NT2/D1 (cell line): Measurements from ENCODE around the gene MYO5B.

Source experiments
- DNase-seq: peaks from one replicate; pipeline ENCODE4 v3.0.0-alpha.2; 2011; ENCODE audit warnings: low read depth, low spot score
- H3K27me3 ChIP-seq: 2 replicates; pipeline ENCODE4 v1.6.0; 2011; ENCODE audit warnings: mild to moderate bottlenecking; ENCODE audit not compliant: insufficient read length, insufficient read depth
- H3K36me3 ChIP-seq: 2 replicates; pipeline ENCODE4 v1.6.1; 2011; ENCODE audit warnings: mild to moderate bottlenecking, low read length, mixed read lengths; ENCODE audit not compliant: insufficient read depth, insufficient read length
- H3K4me1 ChIP-seq: 2 replicates; pipeline ENCODE4 v1.5.1; 2011; ENCODE audit not compliant: insufficient read depth, insufficient read length
- H3K4me3 ChIP-seq: 2 replicates; pipeline ENCODE4 v1.5.1; 2011; ENCODE audit warnings: low read depth; ENCODE audit not compliant: insufficient read length
- H3K9ac ChIP-seq: 2 replicates; pipeline ENCODE4 v1.6.0; 2011; ENCODE audit warnings: low read depth; ENCODE audit not compliant: insufficient read length
- H3K9me3 ChIP-seq: 2 replicates; pipeline ENCODE4 v1.5.1; 2011; ENCODE audit warnings: mild to moderate bottlenecking, low read length; ENCODE audit not compliant: insufficient read depth
- SUZ12 ChIP-seq: IDR thresholded peaks from 2 replicates; pipeline ENCODE4 v1.6.1; 2011; ENCODE audit not compliant: insufficient read length, insufficient read depth; ENCODE audit errors: extremely low read depth
- YY1 ChIP-seq: IDR thresholded peaks from 2 replicates; pipeline ENCODE4 v1.6.1; 2011; ENCODE audit not compliant: insufficient read length, insufficient read depth
- ZNF274 ChIP-seq: IDR thresholded peaks from 2 replicates; pipeline ENCODE4 v1.6.1; 2011; ENCODE audit warnings: mild to moderate bottlenecking, low read depth, low read length

MYO5B gene

DNA sequence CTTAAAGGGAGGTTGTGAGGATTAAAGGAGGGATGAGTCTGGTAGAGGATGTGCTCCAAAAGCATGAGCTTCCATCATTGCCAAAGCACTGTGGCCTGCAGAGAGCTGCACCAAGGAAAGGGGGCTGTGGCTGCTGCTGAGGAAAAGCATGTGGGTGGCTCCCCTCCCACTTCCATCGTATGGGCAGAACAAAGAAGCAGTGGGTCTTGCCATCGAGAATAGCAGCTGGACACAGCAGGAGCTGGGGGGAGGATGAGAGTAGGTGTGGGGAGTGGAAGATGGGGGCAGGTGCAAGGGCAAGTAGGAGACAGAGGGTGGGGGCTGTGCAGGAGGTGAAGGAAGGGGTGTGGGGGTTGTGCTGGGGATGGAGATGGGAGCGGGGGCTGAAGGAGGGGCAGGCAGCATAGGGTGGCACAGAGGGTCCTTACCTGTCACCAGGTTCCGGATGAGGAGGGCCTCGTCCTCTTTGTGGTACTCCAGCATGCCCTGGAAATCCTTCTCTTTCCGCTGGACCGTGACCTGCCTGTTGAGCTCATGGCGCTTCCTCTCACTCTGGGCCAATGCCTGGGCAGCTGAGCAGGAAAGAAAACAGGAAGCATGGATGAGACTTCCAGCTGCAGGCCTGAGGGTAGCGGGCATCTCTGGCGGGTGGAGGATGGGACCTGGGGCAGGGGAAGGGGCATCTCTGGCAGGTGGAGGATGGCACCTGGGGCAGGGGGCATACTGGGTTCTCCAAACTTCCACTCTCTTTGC lies 348.1 kb downstream of the MYO5B start:
- peaks cover 4% of the 10 kb centered on the region for H3K36me3 ChIP-seq
- no peaks in the 10 kb centered on the region for H3K27me3 ChIP-seq
- no peak overlapping the region for H3K9ac ChIP-seq
- no peak for DNase-seq
- no peak overlapping the region for H3K4me3 ChIP-seq
- H3K9me3 ChIP-seq = no peaks in the 10 kb centered on the region
- TF ChIP-seq ZNF274 (no peak), SUZ12 (no peak), YY1 (no peak)
- peaks cover 8% of the 10 kb centered on the region for H3K4me1 ChIP-seq

DNA sequence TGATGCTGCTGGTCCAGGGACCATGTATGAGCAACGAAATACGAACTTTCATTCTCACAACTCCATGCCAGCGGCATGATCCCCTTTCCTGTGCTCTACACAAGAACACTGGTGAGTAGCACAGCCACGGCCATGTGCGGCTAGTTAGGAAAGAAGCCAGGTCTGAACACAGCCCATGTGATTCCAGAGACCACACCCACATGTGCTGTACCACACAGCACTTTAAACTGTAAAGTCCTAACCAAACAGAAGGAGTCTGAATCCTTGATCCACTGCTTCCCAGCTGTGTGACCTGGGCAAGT lies 348.6 kb downstream of the MYO5B start:
- Histone ChIP-seq H3K4me1 (peaks cover 8% of the 10 kb centered on the region), H3K36me3 (peaks cover 4% of the 10 kb centered on the region), H3K9me3 (no peaks in the 10 kb centered on the region), H3K9ac (no peak overlapping the region), H3K4me3 (no peak overlapping the region), H3K27me3 (no peaks in the 10 kb centered on the region)
- DNase-seq = no peak
- TF ChIP-seq ZNF274 = no peak
- TF ChIP-seq SUZ12 = no peak
- TF ChIP-seq YY1 = no peak

GRCh38 chr18:49845629-49846360 lies 349.2 kb downstream of the MYO5B start:
- Histone ChIP-seq H3K27me3 (no peaks in the 10 kb centered on the region), H3K9ac (no peak overlapping the region), H3K4me3 (no peak overlapping the region), H3K4me1 (peaks cover 8% of the 10 kb centered on the region), H3K36me3 (peaks cover 7% of the 10 kb centered on the region), H3K9me3 (no peaks in the 10 kb centered on the region)
- no peak for DNase-seq
- TF ChIP-seq ZNF274 = no peak
- no peak for TF ChIP-seq SUZ12
- TF ChIP-seq YY1 = no peak

- Histone ChIP-seq H3K27me3 (no peaks in the 10 kb centered on the region), H3K4me3 (no peak overlapping the region), H3K4me1 (peaks cover 8% of the 10 kb centered on the region), H3K9me3 (no peaks in the 10 kb centered on the region), H3K36me3 (peaks cover 12% of the 10 kb centered on the region), H3K9ac (no peak overlapping the region)
- DNase-seq = no peak
- TF ChIP-seq YY1 (no peak), SUZ12 (no peak), ZNF274 (no peak)
These were observed 350.0 kb downstream of the MYO5B start for GRCh38 chr18:49844903-49845302.

DNA sequence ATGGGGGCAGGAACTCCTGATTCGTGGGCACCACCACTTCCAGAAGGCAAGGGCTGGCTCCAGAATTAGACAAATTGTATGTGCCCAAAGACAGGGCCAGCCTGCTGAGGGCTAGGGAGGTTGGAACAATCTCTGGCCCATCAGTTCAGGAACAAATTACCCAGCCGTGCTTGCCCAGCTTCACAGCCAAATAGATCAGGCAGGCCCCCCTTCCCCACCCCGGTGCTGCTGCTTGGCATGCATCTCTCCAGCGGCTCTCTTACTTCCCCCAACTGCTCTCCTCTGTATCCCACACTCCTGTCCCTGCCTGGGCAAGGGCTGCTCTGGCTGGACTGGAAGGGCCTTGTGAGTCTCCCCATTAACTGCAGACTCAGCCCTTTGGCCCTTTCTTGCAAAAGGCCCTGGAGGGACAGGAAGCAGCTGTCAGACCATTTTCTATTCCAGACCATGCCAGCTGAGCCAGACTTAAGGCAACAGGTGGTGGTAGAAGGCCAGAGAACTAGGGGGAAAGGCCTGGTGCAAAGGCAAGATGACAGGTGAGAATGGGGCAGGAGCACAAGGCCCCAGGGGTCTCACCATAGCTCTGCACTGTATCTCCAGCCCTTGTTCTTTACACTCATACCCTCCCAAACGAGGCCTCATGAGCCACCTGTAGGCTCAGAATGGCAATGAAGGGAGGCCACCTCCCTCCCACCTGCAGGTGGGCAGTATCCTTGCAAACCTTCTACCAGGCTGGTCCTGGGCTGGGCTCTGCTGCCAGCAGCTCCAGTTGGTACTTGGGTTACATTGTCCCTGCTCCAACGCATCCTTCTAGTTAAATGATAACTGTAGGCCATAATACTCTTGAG lies 350.9 kb downstream of the MYO5B start:
- Histone ChIP-seq H3K9ac (no peak overlapping the region), H3K36me3 (peaks cover 12% of the 10 kb centered on the region), H3K27me3 (no peaks in the 10 kb centered on the region), H3K9me3 (no peaks in the 10 kb centered on the region), H3K4me3 (no peak overlapping the region), H3K4me1 (peaks cover 4% of the 10 kb centered on the region)
- no peak for DNase-seq
- no peak for TF ChIP-seq YY1
- TF ChIP-seq SUZ12 = no peak
- no peak for TF ChIP-seq ZNF274

- no peak for DNase-seq
- no peaks in the 10 kb centered on the region for H3K9me3 ChIP-seq
- H3K4me3 ChIP-seq = no peak overlapping the region
- no peaks in the 10 kb centered on the region for H3K27me3 ChIP-seq
- H3K36me3 ChIP-seq = peaks cover 12% of the 10 kb centered on the region
- no peak overlapping the region for H3K9ac ChIP-seq
- TF ChIP-seq SUZ12 = no peak
- no peak for TF ChIP-seq ZNF274
- TF ChIP-seq YY1 = no peak
- peaks cover 2% of the 10 kb centered on the region for H3K4me1 ChIP-seq
These were observed 351.8 kb downstream of the MYO5B start for GRCh38 chr18:49843131-49843530.

DNA sequence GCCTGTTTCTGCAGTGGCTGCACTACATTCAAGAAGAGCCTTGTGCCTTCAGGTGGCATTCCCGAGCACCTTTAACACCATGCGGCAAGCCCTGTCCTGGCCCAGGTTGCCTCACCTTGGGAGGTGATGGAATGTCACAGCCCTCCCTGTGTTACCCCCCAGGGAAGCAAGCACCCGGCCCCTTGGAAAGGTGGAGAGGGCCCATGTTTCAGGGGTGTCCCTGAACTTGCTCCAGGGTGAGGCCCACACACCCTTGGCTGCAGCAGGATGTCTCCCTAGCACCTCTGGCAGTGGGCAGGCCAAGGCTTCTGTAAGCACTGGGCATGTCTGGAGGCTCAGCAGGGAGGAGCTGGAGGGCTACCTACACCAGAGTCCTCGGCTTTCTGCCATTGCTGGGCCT lies 352.3 kb downstream of the MYO5B start:
- no peaks in the 10 kb centered on the region for H3K4me1 ChIP-seq
- H3K4me3 ChIP-seq = no peak overlapping the region
- no peaks in the 10 kb centered on the region for H3K27me3 ChIP-seq
- H3K36me3 ChIP-seq = peaks cover 7% of the 10 kb centered on the region
- H3K9ac ChIP-seq = no peak overlapping the region
- TF ChIP-seq SUZ12 = no peak
- no peak for TF ChIP-seq ZNF274
- TF ChIP-seq YY1 = no peak
- DNase-seq = no peak
- H3K9me3 ChIP-seq = no peaks in the 10 kb centered on the region
